Panc1 (cell line): ENCODE measurements around the gene ITGAV.

Experiments
- POLR2AphosphoS5 ChIP-seq: IDR thresholded peaks from 2 replicates; pipeline ENCODE4 v1.6.1; 2012; ENCODE audit warnings: mild to moderate bottlenecking, low read depth, low read length, moderate library complexity
- SIN3A ChIP-seq: IDR thresholded peaks from 2 replicates; pipeline ENCODE4 v1.6.1; 2012; ENCODE audit warnings: low read depth, mild to moderate bottlenecking, low read length, moderate library complexity, borderline replicate concordance; ENCODE audit not compliant: insufficient read depth
- TF ChIP-seq, protein P1 (sequence below): fragments of 450-650 bp; IDR thresholded peaks from 2 replicates; pipeline ENCODE4 v1.5.1; 2017; ENCODE audit warnings: mild to moderate bottlenecking

DNA sequence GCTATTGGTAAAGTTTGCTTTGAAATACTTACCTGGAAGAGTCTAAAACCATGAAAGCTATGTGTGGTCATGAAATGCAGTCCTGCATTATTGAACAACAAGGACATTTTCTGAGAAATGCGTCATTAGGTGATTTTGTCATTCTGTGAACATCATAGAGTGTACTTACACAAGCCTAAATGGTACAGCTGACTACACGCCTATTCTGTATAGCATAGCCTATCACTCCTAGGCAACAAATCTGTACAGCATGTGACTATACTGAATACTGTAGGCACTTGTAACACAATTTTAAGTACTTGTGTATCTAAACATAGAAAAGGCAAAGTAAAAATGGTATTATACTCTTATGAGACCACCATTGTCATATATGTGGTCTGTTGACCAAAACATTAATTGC, 112.2 kb downstream of the ITGAV start:
- TF ChIP-seq, protein P1, sequence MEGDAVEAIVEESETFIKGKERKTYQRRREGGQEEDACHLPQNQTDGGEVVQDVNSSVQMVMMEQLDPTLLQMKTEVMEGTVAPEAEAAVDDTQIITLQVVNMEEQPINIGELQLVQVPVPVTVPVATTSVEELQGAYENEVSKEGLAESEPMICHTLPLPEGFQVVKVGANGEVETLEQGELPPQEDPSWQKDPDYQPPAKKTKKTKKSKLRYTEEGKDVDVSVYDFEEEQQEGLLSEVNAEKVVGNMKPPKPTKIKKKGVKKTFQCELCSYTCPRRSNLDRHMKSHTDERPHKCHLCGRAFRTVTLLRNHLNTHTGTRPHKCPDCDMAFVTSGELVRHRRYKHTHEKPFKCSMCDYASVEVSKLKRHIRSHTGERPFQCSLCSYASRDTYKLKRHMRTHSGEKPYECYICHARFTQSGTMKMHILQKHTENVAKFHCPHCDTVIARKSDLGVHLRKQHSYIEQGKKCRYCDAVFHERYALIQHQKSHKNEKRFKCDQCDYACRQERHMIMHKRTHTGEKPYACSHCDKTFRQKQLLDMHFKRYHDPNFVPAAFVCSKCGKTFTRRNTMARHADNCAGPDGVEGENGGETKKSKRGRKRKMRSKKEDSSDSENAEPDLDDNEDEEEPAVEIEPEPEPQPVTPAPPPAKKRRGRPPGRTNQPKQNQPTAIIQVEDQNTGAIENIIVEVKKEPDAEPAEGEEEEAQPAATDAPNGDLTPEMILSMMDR: no peak
- no peak for TF ChIP-seq POLR2AphosphoS5
- TF ChIP-seq SIN3A: no peak
